ENCODE measurements around the gene SRSF5. TPM values are rescaled to one million over a fixed set of nuclear protein-coding genes. Genes with fewer than 3 reads are reported as not detected.

The SRSF5 gene
- total and polyA plus RNA-seq, 2 of the 13 experiments (the other 11 are each of a cell fraction or from before 2014, with no cell fraction given) = 189 to 277 TPM

GRCh38 chr14:69798339-69798735, 31.4 kb downstream of the SRSF5 start:
- in situ Hi-C loops (cut with HindIII; ENCODE audit: extremely low pct_ligation_motif_present, low pct_unique_long_range_greater_than_20kb) = no loop called here
- DNase-seq (ENCODE audit: low spot score) = no peak
- no peak overlapping the region for H3K4me3 ChIP-seq (replicated peaks in 1 of 3; ENCODE audit: insufficient read depth in 1 of 3, low read depth in 2 of 3, low read length in 3 of 3)
- H3K9me3 ChIP-seq (ENCODE audit: low read length) = no peaks in the 10 kb centered on the region
- POLR2A ChIA-PET = interaction anchor here (2.2 to 3.5 kb wide), 2 partner anchors 11 to 31 kb away, joined by 17 to 18 read pairs; partner anchors contain the start of gene SRSF5
- CTCF ChIA-PET (ENCODE audit: low intra/inter-chr PET ratio, low total read pairs) = no interaction called here
- H3K36me3 ChIP-seq (replicated peaks in 1 of 2; ENCODE audit: control insufficient read depth in 1 of 2, insufficient read depth in 2 of 2, low read length in 2 of 2) = no peaks in the 10 kb centered on the region
- peaks cover 60% of the 10 kb centered on the region for H3K4me1 ChIP-seq (ENCODE audit: insufficient read depth, low read length)
- WGBS (ENCODE audit: low lambda C conversion rate) = 64% methylated on average over 4 of the region's 4 CpGs
- no peak for FAIRE-seq
- no peaks in the 10 kb centered on the region for H3K79me2 ChIP-seq (ENCODE audit: insufficient read depth, low read length)
- no peaks in the 10 kb centered on the region for H4K20me1 ChIP-seq (ENCODE audit: insufficient read depth, low read length)
- no peaks in the 10 kb centered on the region for H3K27me3 ChIP-seq (ENCODE audit: control insufficient read depth in 1 of 2, insufficient read depth in 2 of 2, low read length in 2 of 2)
- no peak overlapping the region for H3K4me2 ChIP-seq (ENCODE audit: low read depth, low read length)
- H3K27ac ChIP-seq (ENCODE audit: extremely low read length, insufficient read depth, low read length) = no peak overlapping the region
- H2AFZ ChIP-seq (ENCODE audit: low read length) = no peak overlapping the region
- no peak for ATAC-seq
- TF ChIP-seq BCL6 (CRISPR knock-in tag; IDR thresholded peaks at IDR 0.05) (peak; percentile 78), AHR (CRISPR knock-in tag; IDR thresholded peaks at IDR 0.05) (no peak), CEBPG (CRISPR knock-in tag; IDR thresholded peaks at IDR 0.05) (peak; percentile 56), POLR2A (IDR thresholded peaks at IDR 0.05; ENCODE audit: insufficient read depth in 1 of 2, low read depth in 2 of 2, low read length in 2 of 2) (no peak), CEBPB (IDR thresholded peaks at IDR 0.05; ENCODE audit: borderline replicate concordance, low read depth, low read length) (peak; percentile 82)
- BruUV-seq (replicated peaks) = no TSS peak
- intact Hi-C loops (cut with micrococcal nuclease; ENCODE audit: unreplicated experiment) = no loop called here
- no peak overlapping the region for H3K9ac ChIP-seq (ENCODE audit: insufficient read depth, low read depth, low read length)

DNA sequence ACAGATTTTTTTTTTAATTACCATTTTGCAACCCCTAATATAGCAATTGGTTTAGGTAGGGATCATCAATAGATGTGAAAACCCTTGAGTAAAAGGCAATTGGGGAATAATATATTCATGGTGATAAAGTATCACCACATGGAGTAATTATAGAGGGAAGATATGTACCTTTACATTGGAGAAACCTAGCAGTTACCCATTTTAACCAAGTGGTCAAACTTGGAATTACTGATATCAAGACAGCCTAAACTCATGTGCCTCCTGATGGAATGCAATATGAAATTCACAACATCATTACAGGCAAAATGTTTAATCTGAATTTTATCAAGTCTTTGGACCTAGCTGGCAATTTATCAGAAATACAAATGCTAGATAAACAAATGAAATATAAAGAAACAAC, 36.8 kb downstream of the SRSF5 start:
- Histone ChIP-seq H3K36me3 (replicated peaks in 1 of 2; ENCODE audit: control insufficient read depth in 1 of 2, insufficient read depth in 2 of 2, low read length in 2 of 2) (no peaks in the 10 kb centered on the region), H4K20me1 (ENCODE audit: insufficient read depth, low read length) (no peaks in the 10 kb centered on the region), H3K4me2 (ENCODE audit: low read depth, low read length) (no peak overlapping the region), H3K9me3 (ENCODE audit: low read length) (no peaks in the 10 kb centered on the region), H3K9ac (ENCODE audit: insufficient read depth, low read depth, low read length) (no peak overlapping the region), H3K79me2 (ENCODE audit: insufficient read depth, low read length) (no peaks in the 10 kb centered on the region), H2AFZ (ENCODE audit: low read length) (no peak overlapping the region), H3K4me1 (ENCODE audit: insufficient read depth, low read length) (peaks cover 36% of the 10 kb centered on the region), H3K4me3 (replicated peaks in 1 of 3; ENCODE audit: insufficient read depth in 1 of 3, low read depth in 2 of 3, low read length in 3 of 3) (no peak overlapping the region), H3K27ac (ENCODE audit: extremely low read length, insufficient read depth, low read length) (no peak overlapping the region), H3K27me3 (ENCODE audit: control insufficient read depth in 1 of 2, insufficient read depth in 2 of 2, low read length in 2 of 2) (no peaks in the 10 kb centered on the region)
- FAIRE-seq (no peak), DNase-seq (ENCODE audit: low spot score) (no peak), ATAC-seq (peak; percentile 65)
- no TSS peak for BruUV-seq (replicated peaks)
- ChIA-PET CTCF (ENCODE audit: low intra/inter-chr PET ratio, low total read pairs) (no interaction called here), POLR2A (no interaction called here)
- TF ChIP-seq SALL1 (CRISPR knock-in tag; IDR thresholded peaks at IDR 0.05) (no peak), GABPA (IDR thresholded peaks at IDR 0.05; ENCODE audit: low read depth, low read length) (no peak), GABPA (CRISPR knock-in tag; IDR thresholded peaks at IDR 0.05; ENCODE audit: low read depth) (no peak), ZNF230 (CRISPR knock-in tag; IDR thresholded peaks at IDR 0.05) (no peak), ZMYM3 (CRISPR knock-in tag; IDR thresholded peaks at IDR 0.05) (no peak), KMT2A (CRISPR knock-in tag; IDR thresholded peaks at IDR 0.05) (no peak), FOXA3 (CRISPR knock-in tag; IDR thresholded peaks at IDR 0.05) (no peak), PITX1 (CRISPR knock-in tag; IDR thresholded peaks at IDR 0.05) (no peak), STAG1 (CRISPR knock-in tag; IDR thresholded peaks at IDR 0.05) (no peak), ZNF44 (CRISPR knock-in tag; IDR thresholded peaks at IDR 0.05) (no peak)
- intact Hi-C loops (cut with micrococcal nuclease; ENCODE audit: unreplicated experiment) = no loop called here
- in situ Hi-C loops (cut with HindIII; ENCODE audit: extremely low pct_ligation_motif_present, low pct_unique_long_range_greater_than_20kb) = no loop called here

Measured in HepG2 (cell line).